HEK293T (cell line): ENCODE data around the gene GABBR2.

Experiments used
- CTCF ChIA-PET: fragments of 350-600 bp; formaldehyde crosslinking; extraction: SDS; loops from one replicate; lab custom pipeline; 2021; ENCODE audit warnings: antibody characterized with exemption, inconsistent platforms; lab: Yijun Ruan, JAX
- POLR2A ChIA-PET: fragments of 350-600 bp; formaldehyde crosslinking; extraction: SDS; loops from one replicate; lab custom pipeline; 2020; ENCODE audit warnings: antibody characterized with exemption, inconsistent platforms; lab: Yijun Ruan, JAX
- DNase-seq: peaks from one replicate; pipeline ENCODE4 v3.0.0; 2012; ENCODE audit warnings: mixed read lengths; ENCODE audit errors: extremely low spot score
- ARNT ChIP-seq: fragments of 450-650 bp; IDR thresholded peaks from 2 replicates; pipeline ENCODE4 v1.6.1; 2017; ENCODE audit warnings: mild to moderate bottlenecking
- BHLHE40 ChIP-seq: fragments of 450-650 bp; IDR thresholded peaks from 2 replicates; pipeline ENCODE4 v1.6.1; 2016; ENCODE audit warnings: mild to moderate bottlenecking, moderate library complexity, borderline replicate concordance
- CTBP1 ChIP-seq: fragments of 450-650 bp; IDR thresholded peaks from 2 replicates; pipeline ENCODE4 v1.6.1; 2016; ENCODE audit warnings: borderline replicate concordance
- ELF4 ChIP-seq: fragments of 450-650 bp; IDR thresholded peaks from 2 replicates; pipeline ENCODE4 v1.6.1; 2017; ENCODE audit warnings: antibody characterized with exemption
- FOXA1 ChIP-seq: fragments of 450-650 bp; IDR thresholded peaks from 2 replicates; pipeline ENCODE4 v1.6.1; 2016; ENCODE audit warnings: mild to moderate bottlenecking
- FOXK2 ChIP-seq: fragments of 450-650 bp; IDR thresholded peaks from 2 replicates; pipeline ENCODE4 v1.6.1; 2016; ENCODE audit warnings: mild to moderate bottlenecking
- FOXM1 ChIP-seq: fragments of 450-650 bp; IDR thresholded peaks from 2 replicates; pipeline ENCODE4 v1.6.1; 2017; ENCODE audit warnings: mild to moderate bottlenecking, borderline replicate concordance
- HDGF ChIP-seq: fragments of 450-650 bp; IDR thresholded peaks from 2 replicates; pipeline ENCODE4 v1.6.1; 2017; ENCODE audit warnings: antibody characterized with exemption, borderline replicate concordance
- L3MBTL2 ChIP-seq: fragments of 450-650 bp; conservative IDR thresholded peaks from 2 replicates; pipeline ENCODE4 v1.6.1; 2016; ENCODE audit warnings: mild to moderate bottlenecking
- LEF1 ChIP-seq: fragments of 450-650 bp; IDR thresholded peaks from 2 replicates; pipeline ENCODE4 v1.6.1; 2017; ENCODE audit warnings: mild to moderate bottlenecking, borderline replicate concordance
- NFRKB ChIP-seq: fragments of 450-650 bp; IDR thresholded peaks from 2 replicates; pipeline ENCODE4 v1.6.1; 2016; ENCODE audit warnings: mild to moderate bottlenecking, moderate library complexity
- PKNOX1 ChIP-seq: fragments of 450-650 bp; IDR thresholded peaks from 2 replicates; pipeline ENCODE4 v1.6.1; 2016
- SP1 ChIP-seq: fragments of 450-650 bp; IDR thresholded peaks from 2 replicates; pipeline ENCODE4 v1.6.1; 2017
- SUZ12 ChIP-seq: fragments of 450-650 bp; IDR thresholded peaks from 2 replicates; pipeline ENCODE4 v1.6.1; 2016; ENCODE audit warnings: mild to moderate bottlenecking
- TARDBP ChIP-seq: fragments of 450-650 bp; IDR thresholded peaks from 2 replicates; pipeline ENCODE4 v1.6.1; 2016
- ZNF384 ChIP-seq: fragments of 450-650 bp; IDR thresholded peaks from 2 replicates; pipeline ENCODE4 v1.6.1; 2016

The GABBR2 gene

GRCh38 chr9:98555651-98556465, 152.9 kb downstream of the GABBR2 start:
- DNase-seq = no peak
- TF ChIP-seq ZNF384 = no peak
- TF ChIP-seq CTBP1 = no peak
- TF ChIP-seq ELF4 = no peak
- no peak for TF ChIP-seq HDGF
- TF ChIP-seq PKNOX1 = no peak
- TF ChIP-seq ARNT = no peak
- no peak for TF ChIP-seq FOXK2
- no peak for TF ChIP-seq FOXM1
- no peak for TF ChIP-seq SUZ12
- TF ChIP-seq LEF1 = no peak
- no peak for TF ChIP-seq TARDBP
- no peak for TF ChIP-seq FOXA1
- no peak for TF ChIP-seq NFRKB
- TF ChIP-seq SP1 = no peak
- TF ChIP-seq L3MBTL2 = no peak
- TF ChIP-seq BHLHE40 = no peak
- POLR2A ChIA-PET = no interaction called here
- CTCF ChIA-PET = interaction anchor here (0.8 kb wide), 1 partner anchor 19 kb away, joined by 3 read pairs; no protein-coding TSS in a partner anchor

- ChIA-PET CTCF (no interaction called here), POLR2A (no interaction called here)
- TF ChIP-seq L3MBTL2 (no peak), FOXA1 (no peak), LEF1 (no peak), HDGF (no peak), FOXM1 (no peak)
- no peak for DNase-seq
Observed at GRCh38 chr9:98554752-98555151, 154.0 kb downstream of the GABBR2 start.

GRCh38 chr9:98552331-98552730, 156.4 kb downstream of the GABBR2 start:
- POLR2A ChIA-PET = no interaction called here
- TF ChIP-seq BHLHE40 (no peak), NFRKB (no peak), SP1 (no peak), L3MBTL2 (no peak), ZNF384 (no peak), LEF1 (no peak), HDGF (no peak), FOXK2 (no peak), SUZ12 (no peak), PKNOX1 (no peak), FOXA1 (no peak), ARNT (no peak), ELF4 (no peak), FOXM1 (no peak)
- CTCF ChIA-PET = no interaction called here
- no peak for DNase-seq

GRCh38 chr9:98551511-98552286, 157.0 kb downstream of the GABBR2 start:
- ChIA-PET CTCF (interaction anchor here (1.1 kb wide), 1 partner anchor 15 kb away, joined by 4 read pairs; no protein-coding TSS in a partner anchor), POLR2A (no interaction called here)
- no peak for DNase-seq
- TF ChIP-seq TARDBP (no peak), NFRKB (no peak), L3MBTL2 (no peak), SP1 (no peak), SUZ12 (no peak), ELF4 (no peak), ZNF384 (no peak), PKNOX1 (no peak), FOXA1 (no peak), CTBP1 (no peak)

- no peak for TF ChIP-seq FOXA1
- TF ChIP-seq BHLHE40 = no peak
- TF ChIP-seq LEF1 = no peak
- TF ChIP-seq NFRKB = no peak
- no peak for TF ChIP-seq L3MBTL2
- TF ChIP-seq PKNOX1 = no peak
- TF ChIP-seq SUZ12 = no peak
- TF ChIP-seq ARNT = no peak
- no peak for TF ChIP-seq FOXK2
- no peak for TF ChIP-seq CTBP1
- no peak for TF ChIP-seq TARDBP
- TF ChIP-seq FOXM1 = no peak
- no peak for TF ChIP-seq SP1
- no peak for TF ChIP-seq HDGF
- CTCF ChIA-PET = no interaction called here
Observed at GRCh38 chr9:98550206-98550820, 158.4 kb downstream of the GABBR2 start.

More at GRCh38 chr9:98550206-98550820, 158.4 kb downstream of the GABBR2 start:
- POLR2A ChIA-PET = no interaction called here
- no peak for DNase-seq
